Measurements from ENCODE around the gene LRIG1.

DNA sequence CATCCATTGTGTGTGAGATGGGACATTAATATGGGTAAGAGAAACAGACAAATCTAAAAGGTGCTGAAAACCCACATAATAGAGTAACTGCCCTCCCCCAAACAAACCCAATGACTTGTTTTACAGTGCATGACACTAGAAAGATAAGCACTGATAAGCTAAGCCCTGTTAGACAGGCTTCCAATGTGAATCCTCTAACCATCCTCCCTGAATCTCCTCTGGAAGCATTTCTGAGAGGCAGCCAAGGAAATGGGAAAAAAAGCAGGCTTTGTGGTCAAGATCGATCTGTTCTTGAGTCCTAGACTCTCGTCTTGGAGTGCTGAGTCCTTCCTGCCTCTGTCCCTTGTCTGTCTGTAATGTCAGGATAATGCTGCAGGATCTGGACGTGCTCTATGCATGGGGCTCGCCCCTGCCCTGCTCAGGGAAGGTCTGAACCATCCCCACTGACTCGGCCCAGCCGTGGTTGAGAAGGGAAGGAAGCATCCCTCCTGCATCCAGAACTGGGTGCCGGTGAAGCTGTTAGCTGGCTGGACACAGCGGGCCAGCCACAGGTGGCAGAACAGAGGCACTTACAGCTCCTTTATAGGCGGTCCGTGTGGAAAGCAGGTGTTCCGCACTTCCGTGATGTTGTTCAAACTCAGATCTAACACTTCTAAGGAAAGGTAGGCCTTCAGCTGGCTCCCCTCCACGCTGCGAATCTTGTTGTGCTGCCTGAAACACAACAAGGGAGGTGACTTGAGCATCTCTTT lies 84.1 kb downstream of the LRIG1 start:
- TF ChIP-seq, protein P1, sequence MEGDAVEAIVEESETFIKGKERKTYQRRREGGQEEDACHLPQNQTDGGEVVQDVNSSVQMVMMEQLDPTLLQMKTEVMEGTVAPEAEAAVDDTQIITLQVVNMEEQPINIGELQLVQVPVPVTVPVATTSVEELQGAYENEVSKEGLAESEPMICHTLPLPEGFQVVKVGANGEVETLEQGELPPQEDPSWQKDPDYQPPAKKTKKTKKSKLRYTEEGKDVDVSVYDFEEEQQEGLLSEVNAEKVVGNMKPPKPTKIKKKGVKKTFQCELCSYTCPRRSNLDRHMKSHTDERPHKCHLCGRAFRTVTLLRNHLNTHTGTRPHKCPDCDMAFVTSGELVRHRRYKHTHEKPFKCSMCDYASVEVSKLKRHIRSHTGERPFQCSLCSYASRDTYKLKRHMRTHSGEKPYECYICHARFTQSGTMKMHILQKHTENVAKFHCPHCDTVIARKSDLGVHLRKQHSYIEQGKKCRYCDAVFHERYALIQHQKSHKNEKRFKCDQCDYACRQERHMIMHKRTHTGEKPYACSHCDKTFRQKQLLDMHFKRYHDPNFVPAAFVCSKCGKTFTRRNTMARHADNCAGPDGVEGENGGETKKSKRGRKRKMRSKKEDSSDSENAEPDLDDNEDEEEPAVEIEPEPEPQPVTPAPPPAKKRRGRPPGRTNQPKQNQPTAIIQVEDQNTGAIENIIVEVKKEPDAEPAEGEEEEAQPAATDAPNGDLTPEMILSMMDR (IDR thresholded peaks at IDR 0.05) = no peak
- TF ChIP-seq POLR2A (IDR thresholded peaks at IDR 0.05) = no peak
